NCI-H1092 (cell line): ENCODE data around the gene UBE2M.
"Not testable (repeated sequence)": the region's sequence is repeated elsewhere in the genome, so short reads cannot be mapped to it uniquely, and the experiment has no call there.

Source experiments
- DNase-seq: peaks from one replicate; lab custom pipeline; 2025; lab: John Stamatoyannopoulos, UW

Gene UBE2M

GRCh38 chr19:58539169-58539559, 19.2 kb downstream of the UBE2M start:
- DNase-seq = not testable (repeated sequence)

- no peak for DNase-seq
These were observed 19.9 kb downstream of the UBE2M start for GRCh38 chr19:58538257-58539168.

- no peak for DNase-seq
These were observed 21.3 kb downstream of the UBE2M start for GRCh38 chr19:58536852-58537798.

GRCh38 chr19:58535857-58536256, 22.6 kb downstream of the UBE2M start:
- no peak for DNase-seq

GRCh38 chr19:58531034-58531840, 27.2 kb downstream of the UBE2M start:
- no peak for DNase-seq

- no peak for DNase-seq
These were observed 29.0 kb downstream of the UBE2M start for GRCh38 chr19:58529405-58529804.

GRCh38 chr19:58522709-58523108, 35.7 kb downstream of the UBE2M start:
- no peak for DNase-seq

GRCh38 chr19:58521651-58522050, 36.8 kb downstream of the UBE2M start:
- DNase-seq = no peak

- no peak for DNase-seq
These were observed 38.2 kb downstream of the UBE2M start for GRCh38 chr19:58520257-58520599.

- peak; percentile 90 for DNase-seq
These were observed 38.8 kb downstream of the UBE2M start, which contains the start of gene ZBTB45 for GRCh38 chr19:58519355-58520256. TSS of gene ZBTB45 (minus strand) at chr19:58519810. CDS start at chr19:58517673, 2,137 bp downstream.

GRCh38 chr19:58519087-58519354, 39.4 kb downstream of the UBE2M start:
- DNase-seq = peak; percentile 44

- DNase-seq = no peak
These were observed 39.9 kb downstream of the UBE2M start for GRCh38 chr19:58518256-58519086.

GRCh38 chr19:58516964-58517833, 41.2 kb downstream of the UBE2M start:
- no peak for DNase-seq

GRCh38 chr19:58516246-58516836, 42.1 kb downstream of the UBE2M start:
- no peak for DNase-seq

GRCh38 chr19:58515259-58515658, 43.2 kb downstream of the UBE2M start:
- DNase-seq = no peak

GRCh38 chr19:58514564-58515022, 43.8 kb downstream of the UBE2M start:
- DNase-seq = no peak

- DNase-seq = peak; percentile 82
These were observed 44.5 kb downstream of the UBE2M start for GRCh38 chr19:58513694-58514563.
